HG03378 (cell line): ENCODE data around the gene FEZ2.

Experiments used
- ATAC-seq: cut with Tn5 transposase; IDR thresholded peaks from one replicate; pipeline ENCODE4 v1.9.1; 2021; ENCODE audit warnings: mild to moderate bottlenecking, moderate library complexity; ENCODE audit not compliant: unreplicated experiment

The FEZ2 gene

DNA sequence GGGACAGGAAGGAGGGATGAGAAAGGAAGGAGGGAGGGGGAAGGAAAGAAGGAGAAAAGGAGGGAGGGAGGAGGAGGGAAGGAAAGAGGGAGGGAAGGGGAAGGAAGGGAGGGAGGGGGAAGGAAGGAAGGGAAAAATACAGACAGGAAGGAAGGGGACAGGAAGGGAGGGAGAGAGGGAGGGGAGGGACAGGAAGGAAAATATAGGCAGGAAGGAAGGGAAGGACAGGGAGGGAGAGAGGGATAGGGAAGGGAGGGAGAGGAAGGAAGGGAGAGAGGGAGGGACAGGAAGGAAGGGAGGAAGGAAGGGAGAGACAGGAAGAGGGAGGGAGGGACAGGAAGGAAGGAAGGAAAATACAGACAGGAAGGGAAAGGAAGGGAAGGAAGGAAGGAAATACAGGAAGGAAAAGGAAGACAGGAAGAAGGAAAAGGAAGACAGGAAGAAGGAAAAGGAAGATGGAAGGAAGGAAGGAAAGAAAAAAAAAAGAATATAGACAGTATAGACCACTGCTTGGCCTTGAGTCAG, 63.6 kb downstream of the FEZ2 start:
- no peak for ATAC-seq

DNA sequence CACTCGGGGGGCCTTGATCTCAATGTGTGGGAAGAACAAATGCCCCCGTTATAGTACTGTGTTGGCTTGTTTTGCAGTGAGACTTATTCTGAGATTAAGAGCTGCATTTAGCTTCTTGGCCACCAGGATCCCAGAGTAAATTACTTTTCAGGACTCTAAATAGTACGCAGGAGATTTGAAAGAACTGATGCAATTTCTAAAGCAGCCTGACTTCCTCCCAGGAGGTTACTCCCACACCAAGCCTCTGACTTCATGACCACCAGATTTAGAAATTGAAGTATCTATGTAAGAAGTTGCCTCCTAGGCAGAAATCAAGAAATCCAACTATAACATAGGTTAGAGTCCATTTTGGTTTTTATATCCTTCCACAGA, 67.0 kb downstream of the FEZ2 start:
- ATAC-seq: no peak

DNA sequence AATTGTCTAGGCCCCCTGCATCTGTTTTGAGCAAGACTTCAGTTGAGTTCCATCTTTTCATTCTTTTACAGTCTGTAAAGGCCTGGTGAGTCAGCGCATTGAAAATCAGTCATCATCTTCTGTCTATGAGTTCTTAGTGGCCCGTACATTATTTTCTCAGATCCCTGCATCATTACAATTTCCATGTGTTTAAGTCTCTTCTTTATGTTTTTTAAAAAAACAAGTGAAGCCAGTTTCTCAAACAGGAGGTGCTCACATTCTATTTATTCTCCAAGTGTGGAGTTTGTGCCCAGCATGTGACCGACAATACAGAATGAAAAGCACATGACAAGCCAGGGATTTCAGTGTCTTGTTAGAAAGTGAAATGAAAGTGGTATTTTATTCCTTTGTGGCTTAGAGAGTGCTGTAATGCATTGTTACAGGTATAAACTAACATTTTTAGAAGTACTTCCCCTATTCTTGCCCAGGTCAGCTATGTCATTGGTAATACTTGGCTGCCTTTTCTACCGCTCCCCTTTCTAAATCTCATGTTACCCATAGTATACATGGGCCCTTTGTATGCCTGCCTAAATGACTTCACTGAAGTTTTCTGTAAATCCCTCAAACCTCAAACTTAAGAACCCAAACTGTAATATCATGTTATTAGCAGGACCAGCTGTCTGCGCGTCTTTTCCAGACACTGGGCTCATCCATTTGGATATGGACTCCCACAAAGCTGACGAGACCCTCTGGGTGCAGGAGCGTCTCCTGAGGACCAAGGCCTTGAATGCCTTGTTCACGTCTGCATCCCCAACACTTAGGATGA, 67.6 kb downstream of the FEZ2 start:
- ATAC-seq: peak; percentile 86

DNA sequence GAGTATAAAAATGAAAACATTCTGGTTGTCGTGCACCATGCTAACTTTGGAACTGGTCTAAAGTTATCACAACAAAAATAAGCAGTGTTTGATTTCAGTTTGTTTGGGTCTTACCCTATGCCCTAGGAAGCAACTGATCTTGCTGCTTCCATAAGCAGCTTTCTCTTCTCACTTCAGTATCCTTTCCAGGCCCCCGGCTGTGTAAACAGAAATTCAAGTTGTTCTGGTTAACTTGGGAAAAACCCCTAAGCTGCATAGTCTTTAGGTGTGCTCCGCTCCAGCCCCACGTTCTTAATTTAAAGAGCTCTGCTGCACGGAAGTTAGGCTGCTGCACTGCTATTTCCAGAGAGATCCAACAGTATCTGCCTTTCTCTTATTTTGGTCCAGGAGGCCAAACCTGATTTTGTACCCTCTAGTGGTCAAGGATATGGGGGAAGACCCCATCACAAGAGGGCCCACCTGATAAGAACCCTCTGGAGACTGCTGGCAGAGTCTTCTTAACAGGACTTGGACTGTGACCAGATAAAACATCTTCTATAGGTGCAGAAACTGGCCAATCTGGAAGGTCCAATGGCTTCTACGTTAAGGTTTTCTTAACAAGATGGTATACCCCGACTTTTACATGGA, 69.1 kb downstream of the FEZ2 start:
- no peak for ATAC-seq

DNA sequence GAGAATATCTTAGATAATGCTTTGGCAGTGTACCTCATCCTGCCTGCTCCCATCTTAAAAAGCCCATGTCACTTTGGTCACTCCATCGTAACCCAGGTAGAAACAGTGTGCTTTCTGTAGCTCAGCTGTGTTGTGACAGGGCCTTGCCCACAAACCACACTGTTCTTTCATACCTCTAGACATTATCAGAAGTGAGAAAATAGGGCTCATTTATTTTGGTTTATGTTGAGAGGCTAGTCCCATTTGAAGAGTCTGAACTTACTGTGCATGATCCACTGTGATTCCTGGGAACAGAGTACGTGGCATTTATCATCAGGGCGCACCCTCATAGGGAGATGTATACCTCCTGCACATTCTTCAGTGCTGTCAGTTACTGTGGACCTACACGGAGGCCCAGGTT, 69.7 kb downstream of the FEZ2 start:
- ATAC-seq: peak; percentile 60

DNA sequence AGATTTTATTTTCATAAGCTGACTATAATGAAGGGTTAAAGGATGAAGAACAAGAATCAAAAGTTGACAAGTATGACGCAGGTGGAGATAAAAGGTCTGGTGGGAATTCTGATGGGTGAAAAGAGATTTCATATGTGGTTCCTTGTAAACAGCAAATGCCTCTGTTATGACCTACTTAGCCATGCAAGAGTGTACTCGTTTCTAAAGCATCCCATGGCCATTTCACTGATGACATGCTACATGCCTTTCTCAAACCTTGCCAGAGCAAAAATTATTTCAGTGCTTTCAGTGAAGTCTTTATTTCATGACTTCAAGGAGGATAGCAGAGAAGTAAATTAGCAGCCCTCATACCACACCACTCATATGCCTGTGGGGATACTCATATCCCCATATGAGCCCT, 71.7 kb downstream of the FEZ2 start:
- ATAC-seq: no peak

DNA sequence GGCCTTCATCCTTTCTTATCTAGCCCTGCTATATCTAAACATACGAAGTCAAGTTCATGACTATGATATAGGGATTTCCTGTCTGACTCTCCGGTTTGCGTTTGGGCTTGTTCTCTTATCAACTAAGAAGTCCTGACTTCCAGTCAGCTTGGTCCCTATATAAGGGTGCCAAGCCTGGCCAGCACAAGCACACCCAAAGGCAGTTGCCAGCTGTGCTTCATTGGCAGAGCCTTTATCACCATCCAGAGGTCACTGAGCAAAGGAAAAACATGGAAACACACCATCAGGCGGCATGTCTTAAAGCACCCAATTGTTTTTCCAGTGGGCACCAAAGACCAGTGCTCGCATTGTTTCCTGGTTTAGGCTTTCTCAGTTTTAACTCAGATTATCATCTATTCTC, 72.7 kb downstream of the FEZ2 start:
- ATAC-seq: no peak

DNA sequence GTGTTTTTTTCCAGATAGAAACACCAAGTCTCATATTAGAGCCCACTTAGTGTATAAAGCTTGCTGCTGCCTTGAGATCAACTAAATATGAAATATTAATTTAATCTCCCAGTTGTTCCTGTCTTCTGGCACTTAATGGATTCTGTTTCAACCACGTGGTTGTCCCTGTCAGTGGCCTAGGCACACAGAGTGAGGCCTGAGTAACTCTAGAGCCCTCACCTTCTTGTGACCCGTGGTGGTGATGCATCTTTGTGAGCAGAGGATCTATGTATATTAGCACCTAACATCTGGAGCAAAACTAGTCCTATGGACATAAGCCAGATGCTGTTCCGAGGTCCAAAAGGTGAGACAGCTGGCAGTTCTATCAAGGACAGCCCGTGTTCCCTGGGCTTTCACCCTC, 74.8 kb downstream of the FEZ2 start:
- no peak for ATAC-seq

DNA sequence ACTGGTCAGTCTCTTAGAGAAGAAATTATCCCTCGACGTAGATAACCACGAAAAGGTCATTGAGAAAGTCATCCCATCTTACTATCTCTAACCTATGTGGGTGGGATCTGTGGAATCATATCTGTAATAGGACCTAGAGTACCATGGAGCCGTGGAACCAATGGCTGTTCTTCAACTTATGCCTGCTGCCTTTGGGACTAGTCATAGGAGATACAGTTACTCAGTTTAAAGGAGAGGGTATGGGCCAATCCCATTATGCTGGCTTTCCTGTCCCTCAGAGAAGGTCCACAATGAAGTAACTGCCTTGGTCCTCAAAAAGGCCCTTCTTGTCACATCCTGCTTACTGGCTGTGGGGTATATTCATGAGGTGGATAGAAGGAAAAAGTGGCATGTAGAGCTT, 77.5 kb downstream of the FEZ2 start:
- ATAC-seq: no peak

DNA sequence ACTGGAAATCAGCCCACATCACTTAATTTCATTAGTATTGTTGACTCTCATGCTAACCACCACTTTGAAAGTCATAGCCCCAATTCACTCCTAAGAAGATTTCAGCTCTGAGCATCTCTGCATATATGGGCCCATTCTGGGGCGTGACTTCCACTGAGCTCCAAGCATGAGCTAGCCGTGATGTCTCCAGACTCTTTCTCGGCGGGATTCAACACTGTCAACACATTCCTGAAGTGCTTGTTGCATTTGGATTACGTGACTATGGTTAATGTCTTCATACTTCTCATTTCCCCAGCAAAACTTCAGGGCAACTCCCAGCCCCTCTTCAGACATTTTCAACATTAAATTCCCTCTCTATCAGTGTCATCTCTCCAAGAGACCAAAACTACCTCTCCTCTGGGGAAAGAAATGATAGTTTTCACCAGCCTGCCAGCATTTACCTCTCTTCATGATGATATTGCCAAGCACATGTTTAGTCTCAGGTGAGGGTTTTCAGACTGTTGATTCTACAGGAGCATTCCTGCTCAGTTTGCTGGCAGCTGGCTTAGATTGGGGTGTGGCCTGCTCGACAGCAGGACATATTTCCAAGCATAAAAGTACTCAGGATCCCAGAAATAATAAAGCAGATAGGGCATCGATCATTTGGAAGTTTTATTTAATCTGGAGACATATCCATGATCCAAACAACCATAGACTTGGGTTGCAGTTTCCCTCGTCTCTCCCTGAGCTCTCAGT, 81.7 kb downstream of the FEZ2 start:
- no peak for ATAC-seq

DNA sequence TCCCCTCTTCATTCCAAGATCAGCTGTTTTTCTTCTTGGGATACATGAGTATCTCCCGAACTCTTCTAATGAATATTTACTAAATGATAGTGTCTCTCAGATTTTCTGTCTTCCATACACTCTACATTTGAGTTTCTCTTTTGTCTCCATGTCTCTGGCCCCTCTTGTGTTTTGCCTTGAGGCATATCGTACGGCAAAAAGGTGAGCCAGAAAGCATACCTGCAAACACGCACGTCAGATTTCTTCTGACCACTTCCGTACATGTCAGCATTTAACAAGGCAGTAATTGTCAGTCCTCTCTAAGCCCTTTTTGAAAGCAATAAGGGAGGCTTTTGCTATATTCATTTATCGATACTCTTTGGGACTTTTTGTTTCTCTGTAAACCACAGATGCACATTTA, 82.4 kb downstream of the FEZ2 start:
- ATAC-seq: no peak

DNA sequence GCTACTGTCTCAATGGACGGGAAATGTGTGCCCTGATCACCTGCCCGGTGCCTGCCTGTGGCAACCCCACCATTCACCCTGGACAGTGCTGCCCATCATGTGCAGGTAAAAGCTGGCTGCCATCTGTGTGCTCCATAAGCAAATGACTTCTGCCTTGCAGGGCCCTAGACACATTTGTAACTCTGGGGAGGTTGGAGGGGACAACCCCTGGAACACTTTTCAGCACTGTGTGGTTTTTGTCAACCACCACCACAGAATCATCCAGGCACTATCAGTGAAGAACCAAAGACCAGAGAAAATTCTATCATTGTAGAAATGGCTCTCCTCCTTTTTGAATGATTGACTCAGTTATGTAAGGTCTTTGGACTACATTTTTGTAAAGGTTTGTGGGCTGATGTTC, 84.3 kb downstream of the FEZ2 start:
- ATAC-seq: peak; percentile 46

DNA sequence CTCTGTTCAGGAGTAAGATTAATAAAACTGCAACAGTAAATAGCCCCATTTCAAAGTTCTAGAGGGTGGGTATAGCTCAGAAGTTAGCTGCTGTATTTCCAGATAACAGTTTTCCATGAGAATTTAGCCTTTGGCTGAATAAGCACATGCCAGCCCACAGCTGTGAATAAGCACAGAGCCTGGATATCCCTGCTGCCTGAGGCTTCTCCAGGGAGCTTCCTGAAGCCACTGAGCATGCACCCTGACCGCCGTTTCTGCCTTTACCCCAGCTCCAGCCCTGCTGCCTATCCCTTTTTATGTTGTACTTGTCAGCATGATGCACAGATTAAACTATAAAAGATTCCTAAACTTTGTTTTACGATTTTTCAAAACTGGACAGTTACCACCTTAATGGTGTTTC, 85.3 kb downstream of the FEZ2 start:
- no peak for ATAC-seq

DNA sequence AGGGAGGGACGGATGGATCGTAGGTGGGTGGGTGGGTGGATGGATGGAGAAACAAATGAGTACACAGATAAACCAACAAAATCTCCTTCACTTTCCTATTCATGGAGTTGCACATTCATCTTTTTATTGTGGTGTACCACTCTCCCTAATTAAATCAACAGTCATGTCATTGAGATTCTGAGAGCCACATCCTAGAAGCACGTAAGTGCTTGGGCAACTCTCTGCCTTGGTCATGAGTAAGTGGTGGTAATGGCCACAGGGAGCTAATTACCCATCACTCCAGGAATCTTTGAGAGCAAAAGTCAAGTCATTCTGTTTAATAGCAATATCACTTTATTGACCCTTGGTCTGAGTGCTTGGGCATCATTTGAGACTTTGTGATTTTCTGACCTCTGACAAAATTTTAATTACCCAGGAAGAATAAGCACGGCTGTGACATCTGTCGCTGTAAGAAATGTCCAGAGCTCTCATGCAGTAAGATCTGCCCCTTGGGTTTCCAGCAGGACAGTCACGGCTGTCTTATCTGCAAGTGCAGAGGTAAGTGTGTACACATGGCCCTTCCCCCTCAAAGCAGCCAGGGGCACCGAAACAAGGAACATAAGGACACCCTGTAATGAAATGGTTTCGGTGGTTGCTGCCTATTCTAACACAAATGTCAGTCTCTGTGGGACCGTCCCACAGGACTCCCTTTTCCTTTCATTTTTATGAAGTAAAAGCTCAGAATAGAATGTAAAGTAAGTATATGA, 85.9 kb downstream of the FEZ2 start:
- ATAC-seq: no peak

DNA sequence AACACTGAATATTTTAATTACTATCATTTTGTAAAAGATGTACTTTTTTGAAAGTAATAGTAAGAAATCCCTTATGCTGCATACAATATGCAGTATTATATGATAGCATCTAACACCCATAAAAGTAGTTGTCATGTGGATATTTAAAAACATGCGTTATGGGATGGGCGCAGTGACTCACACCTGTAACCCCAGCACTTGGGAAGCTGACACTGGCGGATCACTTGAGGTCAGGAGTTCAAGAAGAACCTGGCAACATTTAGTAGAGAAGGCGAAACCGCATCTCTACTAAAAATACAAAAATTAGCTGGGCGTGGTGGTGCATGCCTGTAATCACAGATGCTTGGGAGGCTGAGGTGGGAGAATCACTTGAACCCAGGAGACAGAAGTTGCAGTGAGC, 88.9 kb downstream of the FEZ2 start:
- no peak for ATAC-seq

DNA sequence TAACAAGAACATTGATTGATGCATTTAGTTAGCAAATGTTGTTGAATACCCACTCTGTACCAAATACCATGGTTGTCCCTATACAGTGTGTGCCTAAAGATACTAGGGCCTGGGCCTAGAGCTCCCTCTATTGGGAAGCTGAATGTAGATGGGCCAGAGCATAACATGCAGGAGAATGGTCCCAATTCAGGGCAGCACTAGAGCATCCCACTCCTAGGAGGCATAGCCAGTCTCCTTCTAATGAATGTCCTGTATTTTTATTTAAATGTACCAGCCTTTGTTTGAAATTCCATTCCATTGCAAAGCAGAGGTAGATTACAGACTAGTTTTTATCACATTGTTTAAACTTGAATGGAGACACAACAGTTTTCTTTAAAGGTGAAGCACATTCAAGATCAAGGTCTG, 90.6 kb downstream of the FEZ2 start:
- ATAC-seq: peak; percentile 89
